Medulla oblongata (tissue), 1 donor: ENCODE measurements around the gene MLLT3.

Experiments used
- DNase-seq: peaks from one replicate; pipeline ENCODE4 v3.0.0-alpha.2; 2015; ENCODE audit errors: extremely low spot score

Gene MLLT3

GRCh38 chr9:20418485-20418884 is 203.8 kb downstream of the MLLT3 start:
- DNase-seq: no peak

GRCh38 chr9:20417373-20418080 is 204.8 kb downstream of the MLLT3 start:
- no peak for DNase-seq

GRCh38 chr9:20414150-20414549 is 208.1 kb downstream of the MLLT3 start:
- no peak for DNase-seq

- no peak for DNase-seq
These were observed 212.8 kb downstream of the MLLT3 start for GRCh38 chr9:20409321-20410092.

- DNase-seq: no peak
These were observed 213.8 kb downstream of the MLLT3 start for GRCh38 chr9:20408513-20408912.

GRCh38 chr9:20407013-20407412 is 215.3 kb downstream of the MLLT3 start:
- DNase-seq: no peak

- no peak for DNase-seq
These were observed 216.0 kb downstream of the MLLT3 start for GRCh38 chr9:20406344-20406743.

- no peak for DNase-seq
These were observed 216.7 kb downstream of the MLLT3 start for GRCh38 chr9:20405616-20406015.

GRCh38 chr9:20405078-20405477 is 217.2 kb downstream of the MLLT3 start:
- DNase-seq: no peak

- DNase-seq: no peak
These were observed 218.0 kb downstream of the MLLT3 start for GRCh38 chr9:20404192-20404813.

GRCh38 chr9:20403346-20403745 is 219.0 kb downstream of the MLLT3 start:
- no peak for DNase-seq

GRCh38 chr9:20402273-20402875 is 219.9 kb downstream of the MLLT3 start:
- no peak for DNase-seq

- DNase-seq: no peak
These were observed 223.6 kb downstream of the MLLT3 start for GRCh38 chr9:20398536-20399338.

- DNase-seq: no peak
These were observed 225.0 kb downstream of the MLLT3 start for GRCh38 chr9:20397348-20397747.

- no peak for DNase-seq
These were observed 225.8 kb downstream of the MLLT3 start for GRCh38 chr9:20396509-20396908.

- no peak for DNase-seq
These were observed 226.6 kb downstream of the MLLT3 start for GRCh38 chr9:20395651-20396050.

GRCh38 chr9:20394969-20395368 is 227.3 kb downstream of the MLLT3 start:
- DNase-seq: no peak

GRCh38 chr9:20391208-20391607 is 231.1 kb downstream of the MLLT3 start:
- DNase-seq: no peak

GRCh38 chr9:20390400-20390799 is 231.9 kb downstream of the MLLT3 start:
- DNase-seq: no peak

GRCh38 chr9:20387062-20387461 is 235.2 kb downstream of the MLLT3 start:
- no peak for DNase-seq

- DNase-seq: no peak
These were observed 237.7 kb downstream of the MLLT3 start for GRCh38 chr9:20384642-20385041.
